DOHH2 (cell line): Measurements from ENCODE around the gene CARD18.

Source experiments
- CTCF ChIP-seq: fragments of 200-600 bp; sonication (generic); IDR thresholded peaks from one replicate; pipeline ENCODE4 v1.5.1; 2014; ENCODE audit warnings: antibody characterized with exemption, mild to moderate bottlenecking, low read depth, low read length; ENCODE audit not compliant: poor library complexity, severe bottlenecking
- EZH2phosphoT487 ChIP-seq: fragments of 200-600 bp; sonication (generic); IDR thresholded peaks from 2 replicates; pipeline ENCODE4 v1.6.1; 2017; ENCODE audit warnings: borderline replicate concordance, mild to moderate bottlenecking, antibody characterized with exemption, low read length, moderate library complexity, mixed read lengths

GRCh38 chr11:105144887-105145286 is 5.3 kb upstream of the CARD18 start:
- TF ChIP-seq CTCF: no peak
- no peak for TF ChIP-seq EZH2phosphoT487
